HepG2 (cell line): ENCODE data around the gene B4GALT1. TPM values are rescaled to one million over a fixed set of nuclear protein-coding genes. Genes with fewer than 3 reads are reported as not detected.

Experiments used
- CHD4 ChIP-seq: fragments of 200-600 bp; sonication (generic); IDR thresholded peaks from 2 replicates; pipeline ENCODE4 v1.7.0; 2017; ENCODE audit warnings: mild to moderate bottlenecking, low read length, borderline replicate concordance
- ETV6 ChIP-seq: sonication (generic); formaldehyde crosslinking; conservative IDR thresholded peaks from 2 replicates; pipeline ENCODE4 v1.4.0; 2020; ENCODE audit warnings: missing genetic modification reagents
- GPN1 ChIP-seq: sonication (generic); formaldehyde crosslinking; IDR thresholded peaks from 2 replicates; pipeline ENCODE4 v1.5.1; 2020; ENCODE audit warnings: missing genetic modification reagents, borderline replicate concordance
- KAT7 ChIP-seq: IDR thresholded peaks from 2 replicates; pipeline ENCODE4 v1.6.1; 2018; ENCODE audit warnings: borderline replicate concordance, missing compliant biosample characterization
- LBX2 ChIP-seq: sonication (generic); formaldehyde crosslinking; IDR thresholded peaks from 2 replicates; pipeline ENCODE4 v1.5.0; 2020; ENCODE audit warnings: missing genetic modification reagents, mild to moderate bottlenecking, borderline replicate concordance
- STAT6 ChIP-seq: sonication (generic); formaldehyde crosslinking; IDR thresholded peaks from 2 replicates; pipeline ENCODE4 v1.4.0; 2020; ENCODE audit warnings: missing genetic modification reagents, mild to moderate bottlenecking, borderline replicate concordance
- TAF15 ChIP-seq: fragments of 200-400 bp; formaldehyde crosslinking; IDR thresholded peaks from one replicate; pipeline ENCODE4 v1.6.1; 2018; ENCODE audit warnings: mild to moderate bottlenecking, low read depth, low read length; ENCODE audit not compliant: poor library complexity, severe bottlenecking
- TGIF2 ChIP-seq: IDR thresholded peaks from 2 replicates; pipeline ENCODE4 v1.6.1; 2016; ENCODE audit warnings: control low read depth, missing compliant biosample characterization
- TSC22D2 ChIP-seq: sonication (generic); formaldehyde crosslinking; IDR thresholded peaks from 2 replicates; pipeline ENCODE4 v1.5.1; 2020; ENCODE audit warnings: missing genetic modification reagents, mild to moderate bottlenecking, borderline replicate concordance
- ZMAT3 ChIP-seq: sonication (generic); formaldehyde crosslinking; conservative IDR thresholded peaks from 2 replicates; pipeline ENCODE4 v1.7.0; 2021; ENCODE audit warnings: missing genetic modification reagents
- ZNF274 ChIP-seq: sonication (generic); formaldehyde crosslinking; IDR thresholded peaks from 2 replicates; pipeline ENCODE4 v1.5.1; 2020; ENCODE audit warnings: mild to moderate bottlenecking, missing genetic modification reagents
- ZNF430 ChIP-seq: sonication (generic); formaldehyde crosslinking; IDR thresholded peaks from 2 replicates; pipeline ENCODE4 v1.9.0; 2021; ENCODE audit warnings: mild to moderate bottlenecking, missing genetic modification reagents
- ZNF546 ChIP-seq: sonication (generic); formaldehyde crosslinking; conservative IDR thresholded peaks from 2 replicates; pipeline ENCODE4 v1.8.1; 2023; ENCODE audit warnings: mild to moderate bottlenecking, missing genetic modification reagents
- ZNF766 ChIP-seq: sonication (generic); formaldehyde crosslinking; IDR thresholded peaks from 2 replicates; pipeline ENCODE4 v1.5.0; 2020; ENCODE audit warnings: missing genetic modification reagents, borderline replicate concordance
- ZNF839 ChIP-seq: sonication (generic); formaldehyde crosslinking; IDR thresholded peaks from 2 replicates; pipeline ENCODE4 v1.4.0; 2020; ENCODE audit warnings: missing genetic modification reagents, mild to moderate bottlenecking, borderline replicate concordance
- polyA plus RNA-seq, 8 experiments: library from polyadenylated mRNA; depleted of rRNA in 3 of 8; stranded (reverse) in 7 of 8; unstranded in 1 of 8; fragments of >200 nt; fragmentation: Illumina TruSeq in 4 of 8; extraction: Trizol in 4 of 8; gene quantifications; 2 replicates each; pipeline versions ENCODE4 v1.2.1 to v1.2.3, GENCODE V29; 2011 to 2016; ENCODE audit warnings: low read depth in 4 of 8, missing spikeins in 1 of 8, mixed read lengths in 1 of 8; ENCODE audit not compliant: insufficient read depth in 1 of 8
- total RNA-seq, 5 experiments: library from RNA; depleted of rRNA; stranded (reverse); fragments of >200 nt; fragmentation: Illumina TruSeq; extraction: Trizol; gene quantifications; 2 replicates each; pipeline ENCODE4 v1.2.3, GENCODE V29; 2016; ENCODE audit warnings: low read depth in 1 of 5
- TF ChIP-seq, protein P1 (sequence below): sonication (generic); formaldehyde crosslinking; IDR thresholded peaks from 2 replicates; pipeline ENCODE4 v1.5.0; 2020; ENCODE audit warnings: missing genetic modification reagents, mild to moderate bottlenecking, borderline replicate concordance
- TF ChIP-seq, protein P2 (sequence below): sonication (generic); formaldehyde crosslinking; IDR thresholded peaks from 2 replicates; pipeline ENCODE4 v1.4.0; 2020; ENCODE audit warnings: missing genetic modification reagents
- TF ChIP-seq, protein P3 (sequence below): sonication (generic); formaldehyde crosslinking; IDR thresholded peaks from 2 replicates; pipeline ENCODE4 v1.5.0; 2020; ENCODE audit warnings: missing genetic modification reagents
- TF ChIP-seq, protein P4 (sequence below): IDR thresholded peaks from 2 replicates; pipeline ENCODE4 v1.6.1; 2016; ENCODE audit warnings: missing biosample characterization, missing genetic modification reagents, low read depth

B4GALT1 gene
- total and polyA plus RNA-seq, 2 of the 13 experiments (the other 11 are each of a cell fraction or from before 2014, with no cell fraction given): 15.7 to 33.5 TPM

- no peak for TF ChIP-seq STAT6 (CRISPR knock-in tag)
- 0 out of 2 replicates have a peak, but pooled peaks have one; percentile 44 for TF ChIP-seq TGIF2 (CRISPR knock-in tag)
- 0 out of 2 replicates have a peak, but pooled peaks have one; percentile 3 for TF ChIP-seq TSC22D2 (CRISPR knock-in tag)
- TF ChIP-seq, protein P1, sequence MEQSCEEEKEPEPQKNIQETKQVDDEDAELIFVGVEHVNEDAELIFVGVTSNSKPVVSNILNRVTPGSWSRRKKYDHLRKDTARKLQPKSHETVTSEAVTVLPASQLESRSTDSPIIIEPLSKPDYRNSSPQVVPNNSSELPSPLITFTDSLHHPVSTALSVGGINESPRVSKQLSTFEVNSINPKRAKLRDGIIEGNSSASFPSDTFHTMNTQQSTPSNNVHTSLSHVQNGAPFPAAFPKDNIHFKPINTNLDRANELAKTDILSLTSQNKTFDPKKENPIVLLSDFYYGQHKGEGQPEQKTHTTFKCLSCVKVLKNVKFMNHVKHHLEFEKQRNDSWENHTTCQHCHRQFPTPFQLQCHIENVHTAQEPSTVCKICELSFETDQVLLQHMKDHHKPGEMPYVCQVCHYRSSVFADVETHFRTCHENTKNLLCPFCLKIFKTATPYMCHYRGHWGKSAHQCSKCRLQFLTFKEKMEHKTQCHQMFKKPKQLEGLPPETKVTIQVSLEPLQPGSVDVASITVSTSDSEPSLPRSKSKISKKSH: no peak
- TF ChIP-seq ZNF839 (CRISPR knock-in tag): no peak
- TF ChIP-seq ETV6: no peak
- TF ChIP-seq ZNF274: no peak
- no peak for TF ChIP-seq KAT7 (CRISPR knock-in tag)
- TF ChIP-seq CHD4: no peak
- TF ChIP-seq LBX2: no peak
- TF ChIP-seq ZNF546: no peak
- TF ChIP-seq, protein P2, sequence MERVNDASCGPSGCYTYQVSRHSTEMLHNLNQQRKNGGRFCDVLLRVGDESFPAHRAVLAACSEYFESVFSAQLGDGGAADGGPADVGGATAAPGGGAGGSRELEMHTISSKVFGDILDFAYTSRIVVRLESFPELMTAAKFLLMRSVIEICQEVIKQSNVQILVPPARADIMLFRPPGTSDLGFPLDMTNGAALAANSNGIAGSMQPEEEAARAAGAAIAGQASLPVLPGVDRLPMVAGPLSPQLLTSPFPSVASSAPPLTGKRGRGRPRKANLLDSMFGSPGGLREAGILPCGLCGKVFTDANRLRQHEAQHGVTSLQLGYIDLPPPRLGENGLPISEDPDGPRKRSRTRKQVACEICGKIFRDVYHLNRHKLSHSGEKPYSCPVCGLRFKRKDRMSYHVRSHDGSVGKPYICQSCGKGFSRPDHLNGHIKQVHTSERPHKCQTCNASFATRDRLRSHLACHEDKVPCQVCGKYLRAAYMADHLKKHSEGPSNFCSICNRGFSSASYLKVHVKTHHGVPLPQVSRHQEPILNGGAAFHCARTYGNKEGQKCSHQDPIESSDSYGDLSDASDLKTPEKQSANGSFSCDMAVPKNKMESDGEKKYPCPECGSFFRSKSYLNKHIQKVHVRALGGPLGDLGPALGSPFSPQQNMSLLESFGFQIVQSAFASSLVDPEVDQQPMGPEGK (CRISPR knock-in tag): peak; percentile 70
- TF ChIP-seq ZNF430 (CRISPR knock-in tag): peak; percentile 32; the same call in 1 of the 2 replicates
- TF ChIP-seq, protein P3, sequence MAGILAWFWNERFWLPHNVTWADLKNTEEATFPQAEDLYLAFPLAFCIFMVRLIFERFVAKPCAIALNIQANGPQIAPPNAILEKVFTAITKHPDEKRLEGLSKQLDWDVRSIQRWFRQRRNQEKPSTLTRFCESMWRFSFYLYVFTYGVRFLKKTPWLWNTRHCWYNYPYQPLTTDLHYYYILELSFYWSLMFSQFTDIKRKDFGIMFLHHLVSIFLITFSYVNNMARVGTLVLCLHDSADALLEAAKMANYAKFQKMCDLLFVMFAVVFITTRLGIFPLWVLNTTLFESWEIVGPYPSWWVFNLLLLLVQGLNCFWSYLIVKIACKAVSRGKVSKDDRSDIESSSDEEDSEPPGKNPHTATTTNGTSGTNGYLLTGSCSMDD (CRISPR knock-in tag): no peak
- no peak for TF ChIP-seq GPN1
- TF ChIP-seq, protein P4, sequence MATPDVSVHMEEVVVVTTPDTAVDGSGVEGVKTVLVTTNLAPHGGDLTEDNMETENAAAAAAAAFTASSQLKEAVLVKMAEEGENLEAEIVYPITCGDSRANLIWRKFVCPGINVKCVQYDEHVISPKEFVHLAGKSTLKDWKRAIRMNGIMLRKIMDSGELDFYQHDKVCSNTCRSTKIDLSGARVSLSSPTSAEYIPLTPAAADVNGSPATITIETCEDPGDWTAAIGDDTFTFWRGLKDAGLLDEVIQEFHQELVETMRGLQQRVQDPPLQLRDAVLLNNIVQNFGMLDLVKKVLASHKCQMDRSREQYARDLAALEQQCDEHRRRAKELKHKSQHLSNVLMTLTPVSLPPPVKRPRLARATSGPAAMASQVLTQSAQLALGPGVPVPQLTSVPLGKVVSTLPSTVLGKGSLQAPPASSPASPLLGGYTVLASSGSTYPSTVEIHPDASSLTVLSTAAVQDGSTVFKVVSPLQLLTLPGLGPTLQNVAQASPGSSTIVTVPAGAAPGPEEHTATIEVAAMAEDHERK: no peak
- TF ChIP-seq TAF15: no peak
- TF ChIP-seq ZMAT3 (CRISPR knock-in tag): no peak; the same call in 1 of the 2 replicates
- TF ChIP-seq ZNF766 (CRISPR knock-in tag): no peak
These were observed 1.6 kb downstream of the B4GALT1 start (continued) for GRCh38 chr9:33165263-33166151.
